Mucosa of rectum (tissue), 2 donors: ENCODE results near the gene PPP6R1.
"Not testable (repeated sequence)": the region's sequence is repeated elsewhere in the genome, so short reads cannot be mapped to it uniquely, and the experiment has no call there.

Source experiments
- H3K27ac ChIP-seq, 2 donors: one replicate each; pipeline ENCODE4 v1.7.0; 2013; ENCODE audit warnings: inconsistent platforms in 2 of 2, low read depth in 2 of 2, low read length in 2 of 2
- H3K27me3 ChIP-seq, 2 donors: one replicate each; pipeline ENCODE4 v1.7.0; 2013; ENCODE audit warnings: low read length in 2 of 2; ENCODE audit not compliant: control insufficient read depth in 2 of 2, insufficient read depth in 2 of 2
- H3K36me3 ChIP-seq, 2 donors: one replicate each; pipeline ENCODE4 v1.7.0; 2013; ENCODE audit warnings: low read length in 2 of 2; ENCODE audit not compliant: control insufficient read depth in 2 of 2, insufficient read depth in 2 of 2
- H3K4me1 ChIP-seq, 2 donors: one replicate each; pipeline ENCODE4 v1.7.0; 2013; ENCODE audit warnings: low read length in 2 of 2, mild to moderate bottlenecking in 1 of 2; ENCODE audit not compliant: control insufficient read depth in 2 of 2, insufficient read depth in 2 of 2
- H3K4me3 ChIP-seq, 2 donors: one replicate each; pipeline ENCODE4 v1.7.0; 2013; ENCODE audit warnings: low read length in 2 of 2
- H3K9ac ChIP-seq, 2 donors: one replicate each; pipeline ENCODE4 v1.7.0; 2013; ENCODE audit warnings: low read length in 2 of 2, low read depth in 1 of 2, mild to moderate bottlenecking in 1 of 2
- H3K9me3 ChIP-seq, 2 donors: one replicate each; pipeline ENCODE4 v1.7.0; 2013; ENCODE audit warnings: low read length in 2 of 2; ENCODE audit not compliant: control insufficient read depth in 2 of 2
- donor health status: healthy.
- donor health status: Normal muscosa, but diverticular disease.

The PPP6R1 gene

GRCh38 chr19:55208880-55209692 lies 49.7 kb downstream of the PPP6R1 start, which contains the start of gene PTPRH:
PTPRH (minus strand) TSS chr19:55209501; CDS start chr19:55209433, 68 bp downstream.
- Histone ChIP-seq H3K4me3 (peak within 1 kb of the TSS; percentile 74 to 75), H3K9ac (peak within 1 kb of the TSS; percentile 80 to 83), H3K27ac (peak within 1 kb of the TSS; percentile 93 to 95), H3K36me3 (peaks cover 4 to 7% of the 10 kb centered on the region in 2 donors), H3K4me1 (peaks cover 7 to 24% of the 10 kb centered on the region in 2 donors), H3K9me3 (no peaks in the 10 kb centered on the region), H3K27me3 (no peaks in the 10 kb centered on the region)

GRCh38 chr19:55206664-55207500 lies 51.9 kb downstream of the PPP6R1 start:
- Histone ChIP-seq H3K4me3 (peak overlapping the region; percentile 65 to 69), H3K27ac (peak overlapping the region; percentile 81 to 91), H3K36me3 (peaks cover 4 to 14% of the 10 kb centered on the region in 2 donors), H3K27me3 (no peaks in the 10 kb centered on the region), H3K4me1 (peaks cover 7 to 24% of the 10 kb centered on the region in 2 donors), H3K9ac (peak overlapping the region; percentile 81), H3K9me3 (no peaks in the 10 kb centered on the region)

GRCh38 chr19:55202199-55202598 lies 56.6 kb downstream of the PPP6R1 start:
- not testable (repeated sequence) for H3K4me1 ChIP-seq, H3K9ac ChIP-seq, H3K9me3 ChIP-seq, H3K27ac ChIP-seq, H3K27me3 ChIP-seq, H3K4me3 ChIP-seq
- H3K36me3 ChIP-seq = peaks cover 28 to 42% of the 10 kb centered on the region in 2 donors

GRCh38 chr19:55199620-55200204 lies 59.1 kb downstream of the PPP6R1 start:
- Histone ChIP-seq H3K27ac (no peak overlapping the region), H3K36me3 (peaks cover 35 to 48% of the 10 kb centered on the region in 2 donors), H3K4me3 (no peak overlapping the region), H3K27me3 (no peaks in the 10 kb centered on the region), H3K9me3 (no peaks in the 10 kb centered on the region), H3K4me1 (no peaks in the 10 kb centered on the region), H3K9ac (no peak overlapping the region)

- no peak overlapping the region for H3K27ac ChIP-seq
- no peaks in the 10 kb centered on the region for H3K9me3 ChIP-seq
- no peaks in the 10 kb centered on the region for H3K27me3 ChIP-seq
- peaks cover 31 to 48% of the 10 kb centered on the region in 2 donors for H3K36me3 ChIP-seq
- H3K4me3 ChIP-seq = no peak overlapping the region
- no peak overlapping the region for H3K9ac ChIP-seq
- H3K4me1 ChIP-seq = no peaks in the 10 kb centered on the region
These were observed 60.2 kb downstream of the PPP6R1 start for GRCh38 chr19:55198651-55199050.

DNA sequence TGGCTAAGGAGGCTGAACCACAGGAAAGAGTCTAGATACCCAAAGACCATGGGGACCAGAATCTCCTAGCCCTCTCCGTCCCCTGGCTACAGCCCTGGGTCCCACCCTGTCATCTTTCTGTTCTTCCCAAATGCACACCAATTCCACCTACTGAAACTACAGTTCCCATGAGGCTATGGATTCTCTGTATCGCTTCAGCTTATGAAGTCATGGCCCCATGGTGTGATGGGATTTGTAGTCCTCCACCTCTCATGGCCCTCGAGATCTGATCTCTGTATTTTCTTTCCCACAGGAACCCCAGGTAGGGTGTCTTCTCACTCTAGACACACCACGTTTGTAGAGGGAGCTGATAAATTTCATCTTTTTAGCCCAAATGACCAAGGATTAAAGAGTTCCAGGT lies 61.3 kb downstream of the PPP6R1 start:
- no peaks in the 10 kb centered on the region for H3K9me3 ChIP-seq
- H3K27ac ChIP-seq = no peak overlapping the region
- peaks cover 31 to 44% of the 10 kb centered on the region in 2 donors for H3K36me3 ChIP-seq
- H3K27me3 ChIP-seq = no peaks in the 10 kb centered on the region
- H3K4me3 ChIP-seq = no peak overlapping the region
- no peak overlapping the region for H3K9ac ChIP-seq
- H3K4me1 ChIP-seq = no peaks in the 10 kb centered on the region

DNA sequence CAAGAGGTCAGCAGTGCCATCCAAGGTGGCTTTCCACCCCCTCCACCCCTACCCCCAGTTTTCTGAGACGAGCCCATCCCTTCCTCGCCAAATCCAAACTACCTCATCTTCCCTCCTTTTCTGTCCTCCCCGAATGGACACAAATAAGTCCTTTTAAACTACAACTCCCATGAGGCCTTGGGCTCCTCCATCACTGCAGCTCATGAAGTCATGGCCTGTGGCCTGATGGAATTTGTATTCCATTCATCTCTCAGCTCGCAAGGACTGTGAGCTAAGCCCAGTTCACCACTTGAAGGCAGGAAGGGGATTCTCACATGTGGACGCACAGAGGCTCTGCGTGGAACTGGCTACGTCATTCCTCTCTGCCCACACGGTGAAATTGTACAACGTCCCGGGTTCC lies 62.0 kb downstream of the PPP6R1 start:
- Histone ChIP-seq H3K27ac (no peak overlapping the region), H3K36me3 (peaks cover 30 to 43% of the 10 kb centered on the region in 2 donors), H3K4me3 (no peak overlapping the region), H3K9ac (no peak overlapping the region), H3K4me1 (no peaks in the 10 kb centered on the region), H3K9me3 (no peaks in the 10 kb centered on the region), H3K27me3 (no peaks in the 10 kb centered on the region)

DNA sequence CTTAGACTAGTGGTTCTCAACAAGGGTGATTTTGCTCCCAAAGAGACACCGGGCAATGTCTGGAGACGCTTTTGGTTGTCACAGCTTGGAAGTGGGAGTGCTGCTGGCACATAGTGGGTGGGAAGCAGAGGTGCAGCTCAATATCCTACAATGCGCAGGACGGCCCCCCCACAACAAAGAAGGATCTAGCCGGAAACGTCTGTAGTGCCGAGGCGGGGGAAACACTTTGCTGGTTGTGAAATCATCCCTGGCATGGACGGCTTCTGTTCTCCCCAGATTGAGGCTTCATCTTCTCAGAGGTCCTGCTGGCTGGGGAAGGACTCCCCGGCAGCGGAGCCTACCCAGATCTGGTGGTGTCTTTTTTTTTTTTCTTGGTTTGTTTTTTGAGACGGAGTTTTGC lies 65.3 kb downstream of the PPP6R1 start:
- Histone ChIP-seq H3K9ac (no peak overlapping the region), H3K27ac (no peak overlapping the region), H3K4me3 (no peak overlapping the region), H3K9me3 (no peaks in the 10 kb centered on the region), H3K36me3 (peaks cover 11 to 28% of the 10 kb centered on the region in 2 donors), H3K4me1 (no peaks in the 10 kb centered on the region), H3K27me3 (no peaks in the 10 kb centered on the region)

GRCh38 chr19:55189403-55189835 lies 69.4 kb downstream of the PPP6R1 start:
- H3K27ac ChIP-seq = no peak overlapping the region
- no peak overlapping the region for H3K4me3 ChIP-seq
- H3K9ac ChIP-seq = no peak overlapping the region
- no peaks in the 10 kb centered on the region for H3K27me3 ChIP-seq
- peaks cover 0 to 23% of the 10 kb centered on the region in 2 donors for H3K36me3 ChIP-seq
- no peaks in the 10 kb centered on the region for H3K9me3 ChIP-seq
- H3K4me1 ChIP-seq = no peaks in the 10 kb centered on the region

DNA sequence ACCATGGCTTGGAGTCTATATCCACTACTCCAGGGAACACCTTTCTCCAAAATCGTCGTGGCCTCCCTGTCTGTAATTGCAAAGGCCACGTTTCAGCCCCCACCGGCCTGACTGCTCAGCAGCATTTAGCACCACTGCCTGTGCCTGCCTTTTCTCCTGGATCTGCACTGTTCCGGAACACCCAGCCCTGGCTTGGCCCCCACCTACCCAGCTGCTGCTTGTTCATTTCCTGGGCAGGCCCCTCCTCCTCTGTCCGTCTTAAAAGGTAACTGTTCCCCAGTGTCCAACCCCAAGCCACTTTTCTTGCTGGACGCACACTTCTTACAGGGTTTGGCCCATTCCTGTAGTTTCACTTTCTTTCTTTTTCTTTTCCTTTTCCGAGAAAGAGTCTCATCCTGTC lies 70.2 kb downstream of the PPP6R1 start:
- no peaks in the 10 kb centered on the region for H3K27me3 ChIP-seq
- H3K9me3 ChIP-seq = no peaks in the 10 kb centered on the region
- no peaks in the 10 kb centered on the region for H3K4me1 ChIP-seq
- no peak overlapping the region for H3K4me3 ChIP-seq
- peaks cover 0 to 18% of the 10 kb centered on the region in 2 donors for H3K36me3 ChIP-seq
- H3K9ac ChIP-seq = no peak overlapping the region
- peak overlapping the region in 1 of 2 donors; percentile 32 for H3K27ac ChIP-seq
